Endothelial cell of umbilical vein (primary cell): ENCODE data around the gene MED26. TPM values are rescaled to one million over a fixed set of nuclear protein-coding genes. Genes with fewer than 3 reads are reported as not detected.

Experiments used
- BruUV-seq: library from RNA; stranded (reverse); fragments of 400-500 nt; replicated peaks from 2 replicates; lab custom pipeline; 2021; lab: Mats Ljungman, UMichigan
- CTCF ChIA-PET: fragments of 300-600, 350-600 bp; sonication (Branson Sonifier 250); formaldehyde crosslinking; loops from one replicate; lab custom pipeline; 2021; ENCODE audit warnings: antibody characterized with exemption, inconsistent platforms; lab: Charles Lee
- POLR2A ChIA-PET: fragments of 300-600, 350-600 bp; sonication (Branson Sonifier 250); formaldehyde crosslinking; loops from one replicate; lab custom pipeline; 2021; ENCODE audit warnings: antibody characterized with exemption, inconsistent platforms; lab: Charles Lee
- DNase-seq: peaks from one replicate; pipeline ENCODE4 v3.0.0-alpha.2; 2011; ENCODE audit warnings: low read depth, low spot score
- FAIRE-seq: peaks from 2 replicates; lab custom pipeline; 2011; peaks lifted over from hg19 to GRCh38; lab: Jason Lieb, UNC
- H2AFZ ChIP-seq: 2 replicates; pipeline ENCODE4 v1.6.0; 2012; ENCODE audit warnings: low read depth, low read length, control low read depth, inconsistent platforms
- H3K27ac ChIP-seq: 2 replicates; pipeline ENCODE4 v1.5.1; 2011; ENCODE audit warnings: low read depth, mild to moderate bottlenecking, control low read depth, low read length, moderate library complexity; ENCODE audit not compliant: insufficient read depth
- H3K27me3 ChIP-seq, 2 experiments: 2 replicates each; pipeline versions ENCODE4 v1.6.0 to v1.6.1; 2011; ENCODE audit warnings: low read length in 2 of 2, mixed read lengths in 1 of 2; ENCODE audit not compliant: control insufficient read depth in 2 of 2, insufficient read depth in 2 of 2
- H3K36me3 ChIP-seq, 2 experiments: 2 replicates in 1 of 2; 3 replicates in 1 of 2; pipeline ENCODE4 v1.5.1; 2011; ENCODE audit warnings: low read length in 2 of 2, mild to moderate bottlenecking in 1 of 2, moderate library complexity in 1 of 2; ENCODE audit not compliant: control insufficient read depth in 2 of 2, insufficient read depth in 2 of 2; ENCODE audit errors: extremely low read depth in 1 of 2
- H3K4me1 ChIP-seq: 3 replicates; pipeline ENCODE4 v1.5.1; 2011; ENCODE audit warnings: mild to moderate bottlenecking, low read length; ENCODE audit not compliant: control insufficient read depth, insufficient read depth; ENCODE audit errors: extremely low read depth
- H3K4me2 ChIP-seq: 2 replicates; pipeline ENCODE4 v1.6.1; 2011; ENCODE audit warnings: low read length, control low read depth, mixed read lengths; ENCODE audit not compliant: insufficient read depth
- H3K4me3 ChIP-seq, 3 experiments: fragments of 200-600 bp in 1 of 3; sonication (generic), shearing (Covaris generic) in 1 of 3; replicated peaks in 1 of 3; 2 replicates each; pipeline ENCODE4 v1.5.1; 2011 to 2016; ENCODE audit warnings: control low read depth in 3 of 3, low read length in 3 of 3, mild to moderate bottlenecking in 2 of 3, inconsistent platforms in 1 of 3, low read depth in 1 of 3, moderate library complexity in 1 of 3; ENCODE audit not compliant: insufficient read depth in 1 of 3
- H3K79me2 ChIP-seq: 2 replicates; pipeline ENCODE4 v1.6.0; 2012; ENCODE audit warnings: low read length, inconsistent platforms; ENCODE audit not compliant: control insufficient read depth, insufficient read depth
- H3K9ac ChIP-seq: replicated peaks from 2 replicates; pipeline ENCODE3; 2011; ENCODE audit warnings: low read length, control low read depth; ENCODE audit not compliant: insufficient read depth; ENCODE audit errors: extremely low read depth
- H3K9me1 ChIP-seq: replicated peaks from 3 replicates; pipeline ENCODE4 v1.6.0; 2011; ENCODE audit warnings: mild to moderate bottlenecking, low read length; ENCODE audit not compliant: control insufficient read depth, insufficient read depth; ENCODE audit errors: extremely low read depth
- H3K9me3 ChIP-seq: replicated peaks from 2 replicates; pipeline ENCODE4 v1.5.1; 2012; ENCODE audit warnings: low read length, inconsistent platforms; ENCODE audit not compliant: control insufficient read depth, insufficient read depth
- H4K20me1 ChIP-seq: replicated peaks from 2 replicates; pipeline ENCODE3; 2011; ENCODE audit warnings: mild to moderate bottlenecking, low read length; ENCODE audit not compliant: control insufficient read depth, insufficient read depth; ENCODE audit errors: extremely low read depth
- CTCF ChIP-seq, 2 donors: IDR thresholded peaks; 1 replicate in 1 of 2; 2 replicates in 1 of 2; pipeline ENCODE4 v1.5.1; 2011; ENCODE audit warnings: low read length in 2 of 2, mild to moderate bottlenecking in 2 of 2, moderate library complexity in 2 of 2, control low read depth in 1 of 2, inconsistent platforms in 1 of 2, low read depth in 1 of 2; ENCODE audit not compliant: insufficient read depth in 1 of 2; ENCODE audit errors: extremely low read depth in 1 of 2
- GATA2 ChIP-seq: IDR thresholded peaks from 2 replicates; pipeline ENCODE4 v1.7.0; 2011; ENCODE audit warnings: low read depth, mild to moderate bottlenecking, moderate library complexity, mixed read lengths, low read length; ENCODE audit not compliant: insufficient read length, insufficient read depth
- JUN ChIP-seq: IDR thresholded peaks from 2 replicates; pipeline ENCODE4 v1.6.1; 2011; ENCODE audit warnings: borderline replicate concordance, low read depth; ENCODE audit not compliant: insufficient read length, insufficient read depth
- MAX ChIP-seq: IDR thresholded peaks from 2 replicates; pipeline ENCODE4 v1.6.1; 2011; ENCODE audit not compliant: insufficient read depth, insufficient read length
- MYC ChIP-seq: IDR thresholded peaks from one replicate; pipeline ENCODE4 v1.6.1; 2011; ENCODE audit warnings: mild to moderate bottlenecking, low read depth, low read length
- POLR2A ChIP-seq: IDR thresholded peaks from 2 replicates; pipeline ENCODE4 v1.6.1; 2012; ENCODE audit warnings: low read depth, mild to moderate bottlenecking, control low read depth, low read length
- POLR2AphosphoS5 ChIP-seq: IDR thresholded peaks from 2 replicates; pipeline ENCODE4 v1.6.1; 2012; ENCODE audit warnings: low read depth, mild to moderate bottlenecking, control low read depth, low read length, moderate library complexity; ENCODE audit not compliant: insufficient read depth
- dilution Hi-C: fragments of 300-500 bp; cut with MboI; formaldehyde crosslinking; loops from one replicate; pipeline ENCODE4 v1.15.0; 2019; ENCODE audit warnings: low sequenced_read_pairs; ENCODE audit not compliant: extremely low pct_ligation_motif_present
- intact Hi-C: fragments of 100-400 bp; cut with micrococcal nuclease; formaldehyde crosslinking; loops from one replicate; pipeline ENCODE4 v1.10.0; 2022
- polyA plus RNA-seq, 4 experiments: library from polyadenylated mRNA; depleted of rRNA in 3 of 4; stranded (reverse) in 3 of 4; unstranded in 1 of 4; fragments of >200 nt; gene quantifications; 2 replicates each; pipeline versions ENCODE4 v1.2.1 to v1.2.3, GENCODE V29; 2011 to 2012; ENCODE audit warnings: missing spikeins in 1 of 4
- total RNA-seq: library from RNA; stranded (reverse); gene quantifications from 2 replicates; pipeline ENCODE4 v1.2.3, GENCODE V29; 2021

MED26 gene
- total and polyA plus RNA-seq, 2 donors (not counting 3 experiments of a cell fraction or from before 2014, with no cell fraction given), result 5.6 to 13.4 TPM

- peaks cover 5 to 12% of the 10 kb centered on the region in 2 experiments for H3K36me3 ChIP-seq
- POLR2A ChIA-PET, result no interaction called here
- peaks cover 21% of the 10 kb centered on the region for H3K4me1 ChIP-seq
- no peaks in the 10 kb centered on the region for H3K9me3 ChIP-seq
- H3K9me1 ChIP-seq, result no peaks in the 10 kb centered on the region
- no peak for TF ChIP-seq CTCF (IDR thresholded peaks at IDR 0.05; ENCODE audit: extremely low read depth in 1 of 2, insufficient read depth in 1 of 2, low read depth in 1 of 2, low read length in 2 of 2)
- no peak for TF ChIP-seq MYC
- FAIRE-seq, result peak; percentile 54
- CTCF ChIA-PET, result no interaction called here
- H3K4me3 ChIP-seq, result peak overlapping the region; percentile 54 to 73 (median 63)
- H3K27me3 ChIP-seq, result no peaks in the 10 kb centered on the region
- intact Hi-C loops (no loop called here), dilution Hi-C loops (no loop called here)
- H4K20me1 ChIP-seq, result no peaks in the 10 kb centered on the region
- peak overlapping the region; percentile 77 for H3K4me2 ChIP-seq
- DNase-seq, result peak; percentile 21
- H2AFZ ChIP-seq, result peak overlapping the region; percentile 48
- peak overlapping the region; percentile 73 for H3K27ac ChIP-seq
- peak overlapping the region; percentile 64 for H3K9ac ChIP-seq
- peaks cover 49% of the 10 kb centered on the region for H3K79me2 ChIP-seq
- BruUV-seq, result no TSS peak
Observed at GRCh38 chr19:16571283-16571682, 56.7 kb downstream of the MED26 start.

GRCh38 chr19:16569609-16570320, 58.2 kb downstream of the MED26 start:
- no peaks in the 10 kb centered on the region for H3K9me3 ChIP-seq
- BruUV-seq, result no TSS peak
- H3K27ac ChIP-seq, result no peak overlapping the region
- H3K4me2 ChIP-seq, result no peak overlapping the region
- ChIA-PET CTCF (no interaction called here), POLR2A (no interaction called here)
- H4K20me1 ChIP-seq, result no peaks in the 10 kb centered on the region
- FAIRE-seq (no peak), DNase-seq (no peak)
- H3K9ac ChIP-seq, result no peak overlapping the region
- H3K4me3 ChIP-seq, result no peak overlapping the region
- no peak overlapping the region for H2AFZ ChIP-seq
- intact Hi-C loops (no loop called here), dilution Hi-C loops (no loop called here)
- no peaks in the 10 kb centered on the region for H3K9me1 ChIP-seq
- H3K27me3 ChIP-seq, result no peaks in the 10 kb centered on the region
- peaks cover 5 to 8% of the 10 kb centered on the region in 2 experiments for H3K36me3 ChIP-seq
- peaks cover 25% of the 10 kb centered on the region for H3K4me1 ChIP-seq
- peaks cover 41% of the 10 kb centered on the region for H3K79me2 ChIP-seq
- TF ChIP-seq JUN (no peak), GATA2 (no peak), POLR2AphosphoS5 (no peak), MAX (no peak), CTCF (IDR thresholded peaks at IDR 0.05; ENCODE audit: extremely low read depth in 1 of 2, insufficient read depth in 1 of 2, low read depth in 1 of 2, low read length in 2 of 2) (no peak), POLR2A (no peak)
